GM12874 (cell line): ENCODE measurements around the gene PLCE1.

Experiments used
- TF ChIP-seq, protein P1 (sequence below): IDR thresholded peaks from 2 replicates; pipeline ENCODE4 v1.5.1; 2011; ENCODE audit warnings: low read depth, mild to moderate bottlenecking, control low read depth, low read length, moderate library complexity; ENCODE audit not compliant: insufficient read depth

The PLCE1 gene

GRCh38 chr10:93958834-93959233, 34.9 kb upstream of the PLCE1 start:
- TF ChIP-seq, protein P1, sequence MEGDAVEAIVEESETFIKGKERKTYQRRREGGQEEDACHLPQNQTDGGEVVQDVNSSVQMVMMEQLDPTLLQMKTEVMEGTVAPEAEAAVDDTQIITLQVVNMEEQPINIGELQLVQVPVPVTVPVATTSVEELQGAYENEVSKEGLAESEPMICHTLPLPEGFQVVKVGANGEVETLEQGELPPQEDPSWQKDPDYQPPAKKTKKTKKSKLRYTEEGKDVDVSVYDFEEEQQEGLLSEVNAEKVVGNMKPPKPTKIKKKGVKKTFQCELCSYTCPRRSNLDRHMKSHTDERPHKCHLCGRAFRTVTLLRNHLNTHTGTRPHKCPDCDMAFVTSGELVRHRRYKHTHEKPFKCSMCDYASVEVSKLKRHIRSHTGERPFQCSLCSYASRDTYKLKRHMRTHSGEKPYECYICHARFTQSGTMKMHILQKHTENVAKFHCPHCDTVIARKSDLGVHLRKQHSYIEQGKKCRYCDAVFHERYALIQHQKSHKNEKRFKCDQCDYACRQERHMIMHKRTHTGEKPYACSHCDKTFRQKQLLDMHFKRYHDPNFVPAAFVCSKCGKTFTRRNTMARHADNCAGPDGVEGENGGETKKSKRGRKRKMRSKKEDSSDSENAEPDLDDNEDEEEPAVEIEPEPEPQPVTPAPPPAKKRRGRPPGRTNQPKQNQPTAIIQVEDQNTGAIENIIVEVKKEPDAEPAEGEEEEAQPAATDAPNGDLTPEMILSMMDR, result no peak

DNA sequence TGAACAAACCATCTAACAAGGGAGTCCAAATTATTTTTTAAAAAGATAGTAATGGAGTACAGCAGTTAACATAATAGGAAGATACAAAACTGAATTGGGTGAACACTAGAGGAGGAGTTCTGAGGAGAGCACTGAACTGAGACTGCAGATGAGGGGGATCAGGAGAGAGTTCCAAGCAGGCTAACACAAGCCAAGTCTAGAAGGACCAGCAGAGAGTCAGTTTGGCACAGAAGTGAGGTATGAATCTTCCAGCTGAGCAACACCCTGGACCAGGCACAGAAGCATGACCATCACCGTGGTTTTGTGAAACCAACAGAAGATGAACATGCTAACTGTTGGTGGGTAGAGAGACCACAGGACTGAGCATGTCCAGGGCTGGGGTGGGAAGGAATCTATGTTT, 30.8 kb upstream of the PLCE1 start:
- TF ChIP-seq, protein P1, result no peak

- TF ChIP-seq, protein P1, result no peak
Measured at GRCh38 chr10:93963434-93963833, 30.3 kb upstream of the PLCE1 start.

DNA sequence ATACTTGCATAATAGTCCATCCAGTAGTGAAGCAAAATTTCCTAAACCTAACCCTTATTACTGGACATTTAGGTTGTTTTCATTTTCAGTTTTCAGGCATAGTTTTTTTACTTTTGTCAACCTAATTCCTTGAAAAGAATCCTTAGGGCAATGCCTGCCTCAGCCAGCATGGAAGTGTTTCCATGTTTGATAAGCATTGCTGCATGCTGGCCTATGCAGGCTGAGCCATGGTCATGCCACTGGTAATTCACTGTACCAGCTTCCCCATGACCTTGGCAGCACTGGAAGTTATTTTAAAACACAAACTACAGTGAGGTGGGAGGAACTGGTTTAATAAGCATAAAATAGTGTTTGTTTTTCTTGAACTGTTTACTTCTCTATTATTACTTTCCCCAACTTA, 27.8 kb upstream of the PLCE1 start:
- TF ChIP-seq, protein P1, result no peak

DNA sequence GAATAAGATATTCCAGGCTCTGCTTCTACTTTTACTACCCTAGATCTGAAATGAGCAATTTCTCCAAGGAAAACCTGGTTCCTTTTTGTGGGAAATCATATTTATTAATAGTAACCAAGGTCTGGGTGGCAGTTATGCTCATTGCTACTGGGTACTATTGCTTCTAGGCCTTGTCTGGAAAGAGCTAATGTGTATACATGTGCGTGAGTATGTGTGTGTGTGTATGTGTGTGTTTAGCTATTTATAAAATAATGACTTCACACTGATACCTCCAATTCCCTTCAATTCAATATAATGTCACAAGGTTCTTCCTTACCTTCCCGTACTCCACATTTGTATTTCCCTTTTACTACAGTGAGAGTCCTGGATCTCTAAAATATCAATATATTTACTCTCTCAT, 26.0 kb upstream of the PLCE1 start:
- TF ChIP-seq, protein P1, result no peak

DNA sequence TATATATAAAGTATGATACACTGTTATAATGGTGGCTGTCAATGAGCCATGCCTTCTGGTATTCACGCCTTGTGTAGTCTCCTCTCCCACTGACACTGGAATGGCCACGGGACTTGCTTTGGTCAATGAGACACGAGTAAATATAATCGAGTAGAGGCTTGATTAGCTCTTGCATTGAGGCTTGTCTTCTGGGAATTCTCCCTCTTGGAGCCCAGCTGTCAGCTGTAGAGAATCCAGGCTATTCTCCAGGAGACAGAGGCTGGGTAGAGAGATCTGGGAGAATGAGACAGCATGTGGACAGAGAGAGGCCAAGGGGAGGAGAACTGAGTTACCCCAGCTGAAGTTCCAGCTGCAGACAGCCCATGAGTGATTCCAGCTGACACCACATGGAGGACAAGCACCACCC, 25.2 kb upstream of the PLCE1 start:
- TF ChIP-seq, protein P1, result no peak

DNA sequence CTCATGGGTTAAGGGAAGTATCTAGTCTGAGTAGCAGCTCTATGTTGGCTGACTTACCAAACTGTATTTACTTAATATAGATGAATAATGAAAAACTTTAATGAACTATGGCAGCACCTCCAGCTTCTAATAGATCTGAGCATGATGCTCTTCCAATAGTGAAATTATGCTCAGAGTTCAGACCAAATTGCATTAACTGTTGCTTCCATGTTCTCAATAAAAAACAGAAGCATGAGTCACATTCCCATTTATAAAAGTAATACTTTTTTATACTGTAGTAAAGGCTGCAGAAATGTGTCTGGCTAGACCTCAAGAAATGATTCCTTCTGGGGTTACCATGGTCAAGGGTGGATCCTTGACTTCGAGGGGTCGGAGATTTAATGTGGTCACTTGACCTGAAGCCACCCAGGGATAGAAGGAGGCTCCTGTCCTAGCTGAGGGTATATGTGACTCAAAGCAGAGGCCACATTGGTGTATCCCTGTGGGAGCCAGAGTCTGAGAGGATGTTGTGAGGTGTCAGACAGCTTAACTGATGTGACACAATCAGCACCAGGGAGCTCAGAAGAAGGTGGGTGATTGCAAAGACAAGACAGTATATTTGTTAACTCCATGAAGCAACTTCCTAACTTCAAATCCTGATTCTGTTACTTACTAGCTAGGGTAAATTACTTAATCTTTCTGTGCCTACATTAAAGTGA, 19.8 kb upstream of the PLCE1 start:
- TF ChIP-seq, protein P1, result no peak

GRCh38 chr10:93977442-93977841, 16.3 kb upstream of the PLCE1 start:
- TF ChIP-seq, protein P1, result no peak
